LNCaP clone FGC (cell line): ENCODE data around the gene DYNLT2.
A peak's percentile ranks its signal among the peaks of the same experiment; 100 is the strongest.
"Not testable (repeated sequence)": the region's sequence is repeated elsewhere in the genome, so short reads cannot be mapped to it uniquely, and the experiment has no call there.

Experiments
- DNase-seq: peaks from one replicate; pipeline ENCODE4 v3.0.0-alpha.2; 2011; ENCODE audit warnings: low read depth
- H3K4me3 ChIP-seq: 2 replicates; pipeline ENCODE4 v1.5.1; 2011; ENCODE audit warnings: mild to moderate bottlenecking, low read depth, low read length, control low read depth
- CTCF ChIP-seq: IDR thresholded peaks from 2 replicates; pipeline ENCODE4 v1.5.1; 2012; ENCODE audit warnings: mild to moderate bottlenecking; ENCODE audit not compliant: control insufficient read depth, insufficient read depth; ENCODE audit errors: extremely low read depth

Gene DYNLT2

GRCh38 chr6:169775321-169775720 is 23.9 kb upstream of the DYNLT2 start:
- TF ChIP-seq CTCF: no peak
- no peak for DNase-seq
- no peak overlapping the region for H3K4me3 ChIP-seq

DNA sequence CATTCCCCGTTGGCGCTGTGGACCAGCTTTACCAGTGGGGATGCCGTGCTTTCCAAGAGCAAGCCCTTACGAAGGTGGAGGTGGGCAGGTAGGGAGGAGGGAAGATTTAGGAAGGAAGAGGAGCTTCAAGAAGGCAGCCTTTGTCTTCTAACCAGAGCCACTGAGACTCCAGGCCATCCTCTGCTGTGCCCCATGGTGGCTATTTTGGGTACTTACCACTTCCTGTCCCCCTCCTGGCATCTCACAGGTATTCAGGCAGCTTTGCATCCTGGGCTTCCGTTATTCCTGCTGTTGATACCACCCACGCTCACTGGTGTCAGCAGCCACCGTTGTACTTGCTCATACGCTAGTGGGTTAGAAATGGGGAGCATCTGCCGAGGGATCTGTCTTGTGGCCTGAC is 23.0 kb upstream of the DYNLT2 start:
- TF ChIP-seq CTCF: no peak
- H3K4me3 ChIP-seq: no peak overlapping the region
- no peak for DNase-seq

DNA sequence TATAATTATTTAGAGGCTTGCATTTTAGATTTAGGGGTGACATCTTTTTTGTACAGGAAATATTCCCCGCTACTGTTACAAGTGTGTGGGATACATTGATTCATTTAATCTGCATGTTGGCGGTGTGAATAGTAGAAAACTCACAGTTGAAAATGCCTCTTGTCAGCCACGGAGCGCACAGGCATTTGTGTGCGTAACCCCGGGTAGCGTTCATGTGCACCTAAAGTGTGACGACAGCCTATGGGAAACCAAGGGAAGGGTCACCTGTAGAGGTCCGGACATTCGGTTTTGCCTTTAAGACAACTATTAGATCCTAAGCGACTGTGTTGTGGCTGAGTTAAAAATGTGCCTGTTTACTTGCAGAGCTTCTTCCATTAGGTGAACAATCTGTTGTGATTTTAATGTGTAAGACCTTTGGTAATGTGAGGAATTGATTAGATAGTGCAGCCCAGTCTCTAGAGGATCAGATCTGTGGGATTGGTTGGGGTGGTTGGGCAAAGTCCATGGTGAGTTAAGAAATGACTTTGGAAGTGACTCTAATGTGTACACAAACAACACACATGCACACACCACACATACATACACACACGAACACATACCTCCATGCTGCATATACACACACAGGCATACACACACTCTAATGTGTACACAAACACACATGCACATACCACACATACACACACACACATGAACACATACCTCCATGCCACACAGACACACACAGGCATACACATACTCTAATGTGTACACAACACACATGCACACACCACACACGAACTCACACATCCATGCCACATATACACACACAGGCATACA is 15.8 kb upstream of the DYNLT2 start:
- no peak for TF ChIP-seq CTCF
- DNase-seq: no peak

DNA sequence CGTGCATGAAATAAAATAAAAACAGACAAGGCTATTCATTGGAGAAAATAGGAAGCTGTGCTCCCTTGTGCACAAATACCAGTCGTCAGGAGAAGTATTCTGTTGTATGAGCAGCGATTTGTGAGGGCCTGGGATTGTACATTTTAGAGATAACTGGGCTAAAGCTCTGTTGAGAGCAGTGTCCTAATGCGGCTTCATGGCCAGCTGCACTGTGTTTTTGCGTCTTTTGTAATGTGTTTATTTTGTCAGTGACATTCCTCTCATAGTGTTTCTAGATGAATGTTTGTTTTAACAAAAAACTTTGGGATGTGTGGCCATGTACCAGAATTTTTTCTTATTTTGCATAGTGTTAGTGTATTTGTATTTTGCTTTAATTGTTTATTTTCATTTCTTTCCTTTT is 14.9 kb upstream of the DYNLT2 start:
- no peak for TF ChIP-seq CTCF
- no peak for DNase-seq
- no peak overlapping the region for H3K4me3 ChIP-seq

More for the DNA sequence above, 15.8 kb upstream of the DYNLT2 start:
- no peak overlapping the region for H3K4me3 ChIP-seq

DNA sequence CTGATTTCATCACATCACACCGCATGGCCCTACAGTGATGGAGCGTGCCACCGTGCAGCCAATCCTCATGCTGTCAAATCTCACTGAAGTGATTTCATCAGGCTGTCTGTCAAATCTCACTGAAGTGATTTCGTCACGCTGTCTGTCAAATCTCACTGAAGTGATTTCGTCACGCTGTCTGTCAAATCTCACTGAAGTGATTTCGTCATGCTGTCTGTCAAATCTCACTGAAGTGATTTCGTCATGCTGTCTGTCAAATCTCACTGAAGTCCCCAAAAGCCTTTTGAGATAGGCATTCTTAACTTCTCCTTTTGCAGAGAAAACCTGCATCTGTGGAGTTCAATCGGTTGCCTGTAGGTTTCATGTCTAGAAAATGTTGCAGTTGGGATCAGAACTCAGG is 14.4 kb upstream of the DYNLT2 start:
- not testable (repeated sequence) for DNase-seq, H3K4me3 ChIP-seq

DNA sequence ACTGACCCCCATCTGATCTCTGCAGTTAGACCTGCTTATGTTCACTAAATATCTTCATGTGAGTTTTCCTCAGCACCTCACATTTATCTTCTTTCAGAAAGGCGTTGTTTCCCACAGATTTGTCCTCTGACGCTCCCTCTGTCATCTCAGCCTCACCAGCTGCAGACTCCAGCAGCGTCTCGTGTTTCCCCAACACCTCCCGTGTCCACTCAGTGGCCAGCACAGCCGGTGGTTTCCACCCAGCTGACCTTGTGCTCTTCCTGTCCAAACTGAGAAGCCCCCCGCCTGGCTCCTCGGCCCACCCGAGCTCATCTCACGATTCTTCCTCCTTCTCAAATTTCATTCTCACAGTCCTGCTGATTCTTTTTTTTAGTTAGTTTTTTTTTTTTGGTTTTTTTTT is 12.5 kb upstream of the DYNLT2 start:
- TF ChIP-seq CTCF: no peak
- H3K4me3 ChIP-seq: no peak overlapping the region
- no peak for DNase-seq

DNA sequence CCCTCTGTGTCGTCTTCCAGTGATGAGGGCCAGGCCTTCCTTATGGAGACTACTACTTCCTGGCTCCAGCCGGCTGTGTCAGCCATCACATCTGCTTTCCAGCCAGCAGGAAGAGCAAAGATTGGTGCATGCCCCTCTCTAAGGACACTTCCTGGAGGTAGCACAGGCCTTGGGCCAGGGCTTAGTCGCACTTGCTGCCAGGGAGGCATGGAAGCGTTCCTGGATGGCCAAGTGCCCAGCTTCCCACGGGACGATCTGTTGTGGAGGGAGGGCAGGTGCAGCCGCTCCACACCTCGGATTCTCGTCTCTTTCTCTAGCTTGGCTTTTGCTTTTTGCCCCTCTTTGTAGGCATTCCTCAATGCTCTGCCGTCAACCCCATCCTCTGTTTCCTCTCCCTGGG is 11.9 kb upstream of the DYNLT2 start:
- DNase-seq: peak; percentile 34
- H3K4me3 ChIP-seq: no peak overlapping the region
- TF ChIP-seq CTCF: no peak

DNA sequence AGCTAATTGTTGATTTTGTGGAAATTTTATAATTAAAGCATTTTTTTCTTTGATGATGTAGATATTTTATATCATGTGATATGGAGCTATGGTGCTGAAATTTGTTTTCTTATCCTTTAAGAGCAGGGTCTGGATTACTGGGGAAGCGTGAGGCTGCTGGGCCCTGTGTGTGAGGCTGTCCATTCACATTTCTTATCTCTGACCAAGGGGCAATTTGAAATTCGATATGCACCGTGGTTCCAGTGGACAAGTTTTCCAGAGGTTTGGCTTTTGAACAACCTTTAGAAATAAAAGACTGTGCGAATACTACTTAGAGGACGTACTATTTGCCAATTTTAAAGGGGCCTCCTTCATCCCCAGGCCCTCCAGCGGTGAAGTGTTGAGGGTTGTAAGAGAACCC is 3.8 kb upstream of the DYNLT2 start:
- no peak for TF ChIP-seq CTCF

More for the DNA sequence above, 3.8 kb upstream of the DYNLT2 start:
- DNase-seq: no peak
- no peak overlapping the region for H3K4me3 ChIP-seq
